SK-N-SH (cell line): ENCODE results near the gene OXER1.

ENCODE experiments used
- CHD2 ChIP-seq: fragments of 150-350 bp; IDR thresholded peaks from 2 replicates; pipeline ENCODE4 v1.6.1; 2018; ENCODE audit warnings: low read length; ENCODE audit not compliant: partially characterized antibody
- EP300 ChIP-seq, 2 experiments: IDR thresholded peaks; 2 replicates each; pipeline versions ENCODE4 v1.4.0 to v1.6.1; 2012; ENCODE audit warnings: borderline replicate concordance in 1 of 2, low read depth in 1 of 2, low read length in 1 of 2
- EZH2phosphoT487 ChIP-seq: fragments of 200-600 bp; sonication (generic); IDR thresholded peaks from 2 replicates; pipeline ENCODE4 v1.6.1; 2017; ENCODE audit warnings: low read depth, mixed run types, mild to moderate bottlenecking, antibody characterized with exemption, moderate library complexity, borderline replicate concordance
- JUND ChIP-seq: IDR thresholded peaks from 2 replicates; pipeline ENCODE4 v1.4.0; 2012
- MXI1 ChIP-seq: IDR thresholded peaks from 2 replicates; pipeline ENCODE4 v1.6.1; 2012; ENCODE audit warnings: mild to moderate bottlenecking, low read depth, low read length, improper control_type of control experiment
- POLR2AphosphoS5 ChIP-seq: IDR thresholded peaks from 2 replicates; pipeline ENCODE4 v1.6.1; 2012; ENCODE audit warnings: low read depth, low read length
- RCOR1 ChIP-seq: fragments of 150-350 bp; IDR thresholded peaks from 2 replicates; pipeline ENCODE4 v1.6.1; 2017; ENCODE audit warnings: antibody characterized with exemption, low read length
- RFX5 ChIP-seq: IDR thresholded peaks from 2 replicates; pipeline ENCODE4 v1.6.1; 2012; ENCODE audit warnings: mild to moderate bottlenecking, improper control_type of control experiment, low read length
- TEAD4 ChIP-seq: IDR thresholded peaks from 2 replicates; pipeline ENCODE4 v1.4.0; 2012; ENCODE audit warnings: mild to moderate bottlenecking, borderline replicate concordance; ENCODE audit not compliant: insufficient read depth
- YY1 ChIP-seq: IDR thresholded peaks from 2 replicates; pipeline ENCODE4 v1.4.0; 2012; ENCODE audit warnings: low read depth, mild to moderate bottlenecking
- TF ChIP-seq, protein P1 (sequence below): fragments of 200-600 bp; sonication (generic); IDR thresholded peaks from 2 replicates; pipeline ENCODE4 v1.6.1; 2017; ENCODE audit warnings: antibody characterized with exemption, mild to moderate bottlenecking, moderate library complexity
- TF ChIP-seq, protein P2 (sequence below): IDR thresholded peaks from 2 replicates; pipeline ENCODE4; 2012
- TF ChIP-seq, protein P3 (sequence below): IDR thresholded peaks from 2 replicates; pipeline ENCODE4 v1.4.0; 2012; ENCODE audit warnings: low read depth

DNA sequence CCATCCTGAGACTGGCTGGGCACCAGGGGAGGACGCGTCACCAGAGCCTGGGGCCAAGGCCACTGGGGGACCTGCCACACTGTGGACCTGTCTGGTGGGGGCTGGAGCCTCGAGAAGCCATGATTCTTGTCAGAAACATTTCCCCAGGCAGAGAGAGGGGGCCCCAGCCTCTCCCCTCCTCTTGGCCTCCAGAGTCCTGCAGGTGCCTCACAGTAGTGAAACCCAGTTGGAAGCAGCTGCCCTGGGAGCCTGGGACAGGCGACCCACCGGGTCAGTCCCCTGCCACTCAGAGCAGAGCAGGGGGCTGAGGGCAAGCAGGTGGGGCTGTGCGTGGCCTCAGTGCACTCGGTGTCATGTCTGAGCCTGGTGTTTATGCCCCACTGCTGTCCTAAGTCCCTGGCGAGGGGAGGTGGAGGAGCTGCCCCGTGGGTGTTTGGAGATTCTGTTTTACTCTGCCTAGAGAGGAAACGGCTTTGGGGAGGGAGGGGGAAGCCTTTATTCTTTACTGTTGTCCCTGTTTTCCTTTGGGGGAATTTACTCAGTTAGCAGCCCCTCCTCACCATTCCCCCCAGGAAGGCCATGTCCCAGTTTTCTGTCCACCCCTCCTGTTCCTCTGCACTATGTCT is 7.7 kb downstream of the OXER1 start:
- TF ChIP-seq YY1, result no peak
- TF ChIP-seq, protein P1, sequence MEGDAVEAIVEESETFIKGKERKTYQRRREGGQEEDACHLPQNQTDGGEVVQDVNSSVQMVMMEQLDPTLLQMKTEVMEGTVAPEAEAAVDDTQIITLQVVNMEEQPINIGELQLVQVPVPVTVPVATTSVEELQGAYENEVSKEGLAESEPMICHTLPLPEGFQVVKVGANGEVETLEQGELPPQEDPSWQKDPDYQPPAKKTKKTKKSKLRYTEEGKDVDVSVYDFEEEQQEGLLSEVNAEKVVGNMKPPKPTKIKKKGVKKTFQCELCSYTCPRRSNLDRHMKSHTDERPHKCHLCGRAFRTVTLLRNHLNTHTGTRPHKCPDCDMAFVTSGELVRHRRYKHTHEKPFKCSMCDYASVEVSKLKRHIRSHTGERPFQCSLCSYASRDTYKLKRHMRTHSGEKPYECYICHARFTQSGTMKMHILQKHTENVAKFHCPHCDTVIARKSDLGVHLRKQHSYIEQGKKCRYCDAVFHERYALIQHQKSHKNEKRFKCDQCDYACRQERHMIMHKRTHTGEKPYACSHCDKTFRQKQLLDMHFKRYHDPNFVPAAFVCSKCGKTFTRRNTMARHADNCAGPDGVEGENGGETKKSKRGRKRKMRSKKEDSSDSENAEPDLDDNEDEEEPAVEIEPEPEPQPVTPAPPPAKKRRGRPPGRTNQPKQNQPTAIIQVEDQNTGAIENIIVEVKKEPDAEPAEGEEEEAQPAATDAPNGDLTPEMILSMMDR, result no peak
- TF ChIP-seq, protein P2, sequence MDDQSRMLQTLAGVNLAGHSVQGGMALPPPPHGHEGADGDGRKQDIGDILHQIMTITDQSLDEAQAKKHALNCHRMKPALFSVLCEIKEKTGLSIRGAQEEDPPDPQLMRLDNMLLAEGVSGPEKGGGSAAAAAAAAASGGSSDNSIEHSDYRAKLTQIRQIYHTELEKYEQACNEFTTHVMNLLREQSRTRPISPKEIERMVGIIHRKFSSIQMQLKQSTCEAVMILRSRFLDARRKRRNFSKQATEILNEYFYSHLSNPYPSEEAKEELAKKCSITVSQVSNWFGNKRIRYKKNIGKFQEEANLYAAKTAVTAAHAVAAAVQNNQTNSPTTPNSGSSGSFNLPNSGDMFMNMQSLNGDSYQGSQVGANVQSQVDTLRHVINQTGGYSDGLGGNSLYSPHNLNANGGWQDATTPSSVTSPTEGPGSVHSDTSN, result no peak
- TF ChIP-seq JUND, result no peak
- no peak for TF ChIP-seq RCOR1
- TF ChIP-seq EZH2phosphoT487, result no peak
- TF ChIP-seq POLR2AphosphoS5, result no peak
- TF ChIP-seq, protein P3, sequence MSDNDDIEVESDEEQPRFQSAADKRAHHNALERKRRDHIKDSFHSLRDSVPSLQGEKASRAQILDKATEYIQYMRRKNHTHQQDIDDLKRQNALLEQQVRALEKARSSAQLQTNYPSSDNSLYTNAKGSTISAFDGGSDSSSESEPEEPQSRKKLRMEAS, result no peak
- no peak for TF ChIP-seq EP300 (IDR thresholded peaks at IDR 0.05; ENCODE audit: borderline replicate concordance in 1 of 2, low read depth in 1 of 2, low read length in 1 of 2)
- no peak for TF ChIP-seq RFX5
- no peak for TF ChIP-seq CHD2
- TF ChIP-seq TEAD4, result no peak
- no peak for TF ChIP-seq MXI1
